Activated CD8-positive, alpha-beta memory T cell treated with anti-CD3 and anti-CD28 coated beads for 4 hours (primary cell): ENCODE data around the gene MGA.
A peak's percentile ranks its signal among the peaks of the same experiment; 100 is the strongest.

Experiments
- DNase-seq, 2 donors: peaks; one replicate each; pipeline ENCODE4 v3.0.0-alpha.2; 2020; ENCODE audit warnings: low read depth in 2 of 2

MGA gene

GRCh38 chr15:41660235-41661077, at the start of gene MGA:
TSS of gene MGA (plus strand) at chr15:41660405.
- DNase-seq = peak; percentile 82 to 87

GRCh38 chr15:41620536-41621199, 39.5 kb upstream of the MGA start:
- DNase-seq = no peak

GRCh38 chr15:41621200-41622193, 38.7 kb upstream of the MGA start:
- peak; percentile 76 to 87 for DNase-seq

GRCh38 chr15:41622901-41623300, 37.3 kb upstream of the MGA start:
- no peak for DNase-seq

GRCh38 chr15:41627203-41627602, 33.0 kb upstream of the MGA start:
- no peak for DNase-seq

- no peak for DNase-seq
Measured at GRCh38 chr15:41629463-41629862, 30.7 kb upstream of the MGA start.

- DNase-seq = no peak
Measured at GRCh38 chr15:41629883-41630282, 30.3 kb upstream of the MGA start.

GRCh38 chr15:41630616-41631217, 29.5 kb upstream of the MGA start:
- DNase-seq = no peak

- DNase-seq = no peak
Measured at GRCh38 chr15:41631880-41632470, 28.2 kb upstream of the MGA start.

- DNase-seq = no peak
Measured at GRCh38 chr15:41633609-41634008, 26.6 kb upstream of the MGA start.

GRCh38 chr15:41634072-41634626, 26.1 kb upstream of the MGA start:
- no peak for DNase-seq

GRCh38 chr15:41637086-41637485, 23.1 kb upstream of the MGA start:
- DNase-seq = no peak

GRCh38 chr15:41640985-41641384, 19.2 kb upstream of the MGA start:
- DNase-seq = no peak

- no peak for DNase-seq
Measured at GRCh38 chr15:41647262-41647661, 12.9 kb upstream of the MGA start.

- no peak for DNase-seq
Measured at GRCh38 chr15:41648097-41648496, 12.1 kb upstream of the MGA start.

- no peak for DNase-seq
Measured at GRCh38 chr15:41648770-41649169, 11.4 kb upstream of the MGA start.

- DNase-seq = no peak
Measured at GRCh38 chr15:41650806-41651205, 9.4 kb upstream of the MGA start.

- DNase-seq = no peak
Measured at GRCh38 chr15:41651373-41651772, 8.8 kb upstream of the MGA start.

GRCh38 chr15:41653760-41654159, 6.4 kb upstream of the MGA start:
- DNase-seq = no peak

- no peak for DNase-seq
Measured at GRCh38 chr15:41655716-41656115, 4.5 kb upstream of the MGA start.

- DNase-seq = no peak
Measured at GRCh38 chr15:41656188-41656587, 4.0 kb upstream of the MGA start.
